Measurements from ENCODE around the gene P2RX2. TPM values are rescaled to one million over a fixed set of nuclear protein-coding genes. Genes with fewer than 3 reads are reported as not detected.

Gene P2RX2
- total RNA-seq, 4 donors from 2014 or later = not detected

DNA sequence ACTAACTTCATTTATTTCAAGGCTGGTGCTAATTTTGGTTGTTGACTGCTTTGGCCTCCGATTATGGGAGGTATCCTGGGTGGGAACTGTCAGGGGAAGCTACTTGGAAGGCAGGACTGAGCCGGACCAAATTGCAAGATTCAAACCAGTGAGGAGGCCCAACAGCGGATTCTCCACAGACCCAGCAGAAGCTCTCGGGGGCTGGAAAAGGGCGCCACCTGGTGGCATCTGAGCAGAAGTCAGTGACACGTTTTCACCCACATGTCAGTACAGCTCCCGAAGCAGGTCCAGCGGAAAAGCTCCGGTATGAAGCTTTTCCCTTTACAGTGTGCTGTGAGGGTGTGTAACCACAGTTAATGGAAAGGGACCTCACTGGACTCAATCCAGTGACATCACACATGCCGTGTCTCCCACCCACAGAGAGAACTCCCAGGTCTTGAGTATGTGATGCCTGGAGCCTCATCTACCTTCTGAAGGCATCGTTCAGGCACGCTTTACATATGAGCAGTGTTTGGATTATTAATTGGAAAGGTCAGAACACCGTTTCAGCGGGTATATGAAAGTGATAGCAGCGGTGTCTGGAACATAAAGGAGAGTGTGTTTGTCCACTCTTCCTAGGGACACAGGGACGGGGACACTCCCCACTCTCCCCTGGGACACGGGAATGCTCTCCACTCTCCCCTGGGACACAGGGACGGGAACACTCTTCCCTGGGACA is 3.6 kb upstream of the P2RX2 start:
- TF ChIP-seq, protein P1, sequence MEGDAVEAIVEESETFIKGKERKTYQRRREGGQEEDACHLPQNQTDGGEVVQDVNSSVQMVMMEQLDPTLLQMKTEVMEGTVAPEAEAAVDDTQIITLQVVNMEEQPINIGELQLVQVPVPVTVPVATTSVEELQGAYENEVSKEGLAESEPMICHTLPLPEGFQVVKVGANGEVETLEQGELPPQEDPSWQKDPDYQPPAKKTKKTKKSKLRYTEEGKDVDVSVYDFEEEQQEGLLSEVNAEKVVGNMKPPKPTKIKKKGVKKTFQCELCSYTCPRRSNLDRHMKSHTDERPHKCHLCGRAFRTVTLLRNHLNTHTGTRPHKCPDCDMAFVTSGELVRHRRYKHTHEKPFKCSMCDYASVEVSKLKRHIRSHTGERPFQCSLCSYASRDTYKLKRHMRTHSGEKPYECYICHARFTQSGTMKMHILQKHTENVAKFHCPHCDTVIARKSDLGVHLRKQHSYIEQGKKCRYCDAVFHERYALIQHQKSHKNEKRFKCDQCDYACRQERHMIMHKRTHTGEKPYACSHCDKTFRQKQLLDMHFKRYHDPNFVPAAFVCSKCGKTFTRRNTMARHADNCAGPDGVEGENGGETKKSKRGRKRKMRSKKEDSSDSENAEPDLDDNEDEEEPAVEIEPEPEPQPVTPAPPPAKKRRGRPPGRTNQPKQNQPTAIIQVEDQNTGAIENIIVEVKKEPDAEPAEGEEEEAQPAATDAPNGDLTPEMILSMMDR (IDR thresholded peaks at IDR 0.05) = peak; percentile 82 to 88 (median 84)
- TF ChIP-seq EP300 (IDR thresholded peaks at IDR 0.05) = no peak
- TF ChIP-seq POLR2A (IDR thresholded peaks at IDR 0.05) = no peak
- H3K36me3 ChIP-seq = no peaks in the 10 kb centered on the region
- H3K4me1 ChIP-seq = peaks cover 0 to 32% (median 9%) of the 10 kb centered on the region in 4 donors
- H3K4me3 ChIP-seq = no peak overlapping the region
- no peak overlapping the region for H3K27ac ChIP-seq
- H3K27me3 ChIP-seq = peaks cover 6 to 66% of the 10 kb centered on the region in 2 donors
- peaks cover 0 to 31% (median 3%) of the 10 kb centered on the region in 4 donors for H3K9me3 ChIP-seq
- DNase-seq (ENCODE audit: low spot score in 2 of 2) = peak; percentile 60 to 76
- 22 to 27% methylated on average over 18 of the region's 18 CpGs for WGBS, 2 donors

DNA sequence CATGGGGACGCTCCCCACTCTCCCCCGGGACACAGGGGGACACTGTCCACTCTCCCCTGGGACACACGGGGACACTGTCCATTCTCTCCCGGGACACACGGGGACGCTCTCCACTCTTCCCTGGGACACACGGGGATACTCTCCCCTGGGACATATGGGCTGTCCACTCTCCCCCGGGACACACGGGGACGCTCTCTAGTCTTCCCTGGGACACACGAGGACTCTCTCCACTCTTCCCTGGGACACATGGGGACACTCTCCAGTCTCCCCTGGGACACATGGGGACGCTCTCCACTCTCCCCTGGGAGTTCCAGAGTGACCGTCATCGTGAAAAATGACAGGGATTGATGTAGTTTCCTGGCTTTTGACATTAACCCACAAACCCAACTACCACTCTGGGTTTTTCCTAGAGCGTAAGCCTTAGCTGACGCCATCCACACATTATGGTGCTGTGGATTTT is 3.0 kb upstream of the P2RX2 start:
- 79 to 80% methylated on average over 16 of the region's 16 CpGs for WGBS, 2 donors
- H3K9me3 ChIP-seq = peaks cover 0 to 31% (median 3%) of the 10 kb centered on the region in 4 donors
- no peak overlapping the region for H3K27ac ChIP-seq
- no peak for TF ChIP-seq EP300 (IDR thresholded peaks at IDR 0.05)
- TF ChIP-seq, protein P1 (IDR thresholded peaks at IDR 0.05) = no peak
- no peak for TF ChIP-seq POLR2A (IDR thresholded peaks at IDR 0.05)
- H3K4me1 ChIP-seq = peaks cover 0 to 26% (median 8%) of the 10 kb centered on the region in 4 donors
- no peak for DNase-seq (ENCODE audit: low spot score in 2 of 2)
- H3K36me3 ChIP-seq = no peaks in the 10 kb centered on the region
- H3K27me3 ChIP-seq = peaks cover 6 to 66% of the 10 kb centered on the region in 2 donors
- no peak overlapping the region for H3K4me3 ChIP-seq

DNA sequence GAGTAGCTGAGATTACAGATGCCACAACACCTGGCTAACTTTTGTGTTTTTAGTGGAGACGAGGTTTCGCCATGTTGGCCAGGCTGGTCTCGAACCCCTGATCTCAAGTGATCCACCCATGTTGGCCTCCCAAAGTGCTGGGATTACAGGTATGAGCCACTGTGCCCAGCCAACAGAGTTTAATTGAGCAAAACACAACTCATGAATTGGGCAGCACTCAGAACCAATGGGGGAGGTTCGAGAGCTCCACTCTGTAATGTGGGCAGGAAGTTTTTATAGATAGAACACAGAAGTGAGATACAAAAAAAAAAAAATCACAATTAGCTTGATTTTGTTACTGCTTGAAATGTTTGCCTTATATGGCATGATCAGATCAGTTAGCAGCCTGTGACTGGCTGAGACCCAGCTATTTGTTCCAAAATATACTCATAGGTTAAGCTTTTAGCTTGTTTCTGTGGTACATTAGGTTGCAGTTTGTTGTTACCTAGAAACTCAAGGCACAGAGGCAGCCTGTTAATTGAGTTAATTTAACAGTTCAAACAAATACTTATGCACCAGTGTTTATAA is 1.4 kb upstream of the P2RX2 start:
- no peak overlapping the region for H3K27ac ChIP-seq
- peaks cover 0 to 20% (median 3%) of the 10 kb centered on the region in 4 donors for H3K9me3 ChIP-seq
- peaks cover 0 to 27% (median 9%) of the 10 kb centered on the region in 4 donors for H3K4me1 ChIP-seq
- 90% methylated on average over 4 of the region's 4 CpGs for WGBS, 2 donors
- H3K27me3 ChIP-seq = peaks cover 6 to 58% of the 10 kb centered on the region in 2 donors
- H3K4me3 ChIP-seq = no peak overlapping the region
- no peaks in the 10 kb centered on the region for H3K36me3 ChIP-seq
- TF ChIP-seq EP300 (IDR thresholded peaks at IDR 0.05) = no peak
- DNase-seq (ENCODE audit: low spot score in 2 of 2) = no peak

GRCh38 chr12:132617822-132618682 is 524 bp upstream of the P2RX2 start:
- H3K27ac ChIP-seq = no peak overlapping the region
- 9 to 12% methylated on average over 27 to 38 of the region's 51 CpGs for WGBS, 2 donors
- TF ChIP-seq POLR2A (IDR thresholded peaks at IDR 0.05) (no peak), EP300 (IDR thresholded peaks at IDR 0.05) (no peak)
- TF ChIP-seq, protein P1 (IDR thresholded peaks at IDR 0.05) = no peak
- peaks cover 0 to 20% (median 3%) of the 10 kb centered on the region in 4 donors for H3K9me3 ChIP-seq
- no peaks in the 10 kb centered on the region for H3K36me3 ChIP-seq
- H3K4me1 ChIP-seq = peaks cover 0 to 36% (median 13%) of the 10 kb centered on the region in 4 donors
- no peak for DNase-seq (ENCODE audit: low spot score in 2 of 2)
- peaks cover 6 to 54% of the 10 kb centered on the region in 2 donors for H3K27me3 ChIP-seq
- H3K4me3 ChIP-seq = peak overlapping the region in 1 of 4 donors; percentile 2

GRCh38 chr12:132619071-132619385 is 452 bp downstream of the P2RX2 start:
- Histone ChIP-seq H3K36me3 (peaks cover 0 to 5% (median 0%) of the 10 kb centered on the region in 3 donors), H3K27ac (no peak overlapping the region), H3K27me3 (peaks cover 6 to 54% of the 10 kb centered on the region in 2 donors), H3K4me1 (peaks cover 0 to 38% (median 13%) of the 10 kb centered on the region in 4 donors), H3K9me3 (peaks cover 0 to 20% (median 3%) of the 10 kb centered on the region in 4 donors), H3K4me3 (no peak overlapping the region)
- TF ChIP-seq EP300 (IDR thresholded peaks at IDR 0.05) (no peak), POLR2A (IDR thresholded peaks at IDR 0.05) (no peak)
- TF ChIP-seq, protein P1 (IDR thresholded peaks at IDR 0.05) = no peak
- DNase-seq (ENCODE audit: low spot score in 2 of 2) = no peak
- WGBS, 2 donors = no CpG with 5 or more reads among the region's 28 CpGs
